IMR-90 (cell line): ENCODE measurements around the gene VAV3. TPM values are rescaled to one million over a fixed set of nuclear protein-coding genes. Genes with fewer than 3 reads are reported as not detected.

ENCODE experiments used
- ATAC-seq: fragments of 200-7000 bp; cut with Tn5 transposase; 2 replicates; pipeline ENCODE4 v1.9.1; 2020; ENCODE audit warnings: low read depth, mild to moderate bottlenecking, moderate library complexity
- BruUV-seq: library from RNA; stranded (reverse); fragments of 400-500 nt; replicated peaks from 2 replicates; lab custom pipeline; 2021; lab: Mats Ljungman, UMichigan
- CTCF ChIA-PET: fragments of 300-600 bp; formaldehyde crosslinking; extraction: SDS; loops from one replicate; lab custom pipeline; 2021; ENCODE audit warnings: antibody characterized with exemption; lab: Yijun Ruan, JAX
- POLR2A ChIA-PET: fragments of 300-600 bp; sonication (Branson Sonifier 250); formaldehyde crosslinking; loops from one replicate; lab custom pipeline; 2022; ENCODE audit warnings: antibody characterized with exemption; ENCODE audit not compliant: unreplicated experiment; lab: Charles Lee
- DNase-seq: peaks from one replicate; pipeline ENCODE4 v3.0.0; 2013
- H2AFZ ChIP-seq: replicated peaks from 2 replicates; pipeline ENCODE3; 2013; ENCODE audit warnings: low read length, mild to moderate bottlenecking; ENCODE audit not compliant: poor library complexity
- H2AK5ac ChIP-seq: 2 replicates; pipeline ENCODE4 v1.6.1; 2013; ENCODE audit warnings: low read depth, low read length, inconsistent platforms
- H2AK9ac ChIP-seq: replicated peaks from 2 replicates; pipeline ENCODE3; 2013; ENCODE audit warnings: mild to moderate bottlenecking, low read depth, low read length, moderate library complexity; ENCODE audit not compliant: poor library complexity
- H2BK120ac ChIP-seq: 2 replicates; pipeline ENCODE4 v1.6.1; 2013; ENCODE audit warnings: low read depth, low read length, inconsistent platforms
- H2BK15ac ChIP-seq: 3 replicates; pipeline ENCODE4 v1.6.1; 2013; ENCODE audit warnings: low read depth, low read length, inconsistent platforms
- H2BK20ac ChIP-seq: 2 replicates; pipeline ENCODE4 v1.6.1; 2013; ENCODE audit warnings: low read depth, mild to moderate bottlenecking, inconsistent platforms, low read length, moderate library complexity
- H2BK5ac ChIP-seq: 2 replicates; pipeline ENCODE4 v1.6.1; 2013; ENCODE audit warnings: mild to moderate bottlenecking, low read depth, low read length, inconsistent platforms; ENCODE audit not compliant: poor library complexity, severe bottlenecking
- H3K14ac ChIP-seq: replicated peaks from 2 replicates; pipeline ENCODE4 v1.6.1; 2013; ENCODE audit warnings: low read depth, low read length, inconsistent platforms
- H3K18ac ChIP-seq: 2 replicates; pipeline ENCODE4 v1.6.1; 2013; ENCODE audit warnings: low read depth, low read length, control low read depth
- H3K23ac ChIP-seq: 2 replicates; pipeline ENCODE4 v1.6.1; 2013; ENCODE audit warnings: low read depth, low read length, inconsistent platforms
- H3K27ac ChIP-seq: 2 replicates; pipeline ENCODE4 v1.5.1; 2013; ENCODE audit warnings: mild to moderate bottlenecking, control low read depth, low read length; ENCODE audit not compliant: insufficient read depth
- H3K27me3 ChIP-seq: 2 replicates; pipeline ENCODE4 v1.6.1; 2013; ENCODE audit warnings: low read length; ENCODE audit not compliant: control insufficient read depth, insufficient read depth
- H3K36me3 ChIP-seq: 2 replicates; pipeline ENCODE4 v1.6.1; 2013; ENCODE audit warnings: low read length, mixed read lengths; ENCODE audit not compliant: control insufficient read depth, insufficient read depth
- H3K4ac ChIP-seq: 2 replicates; pipeline ENCODE4 v1.6.1; 2013; ENCODE audit warnings: low read depth, low read length, inconsistent platforms
- H3K4me1 ChIP-seq: 2 replicates; pipeline ENCODE4 v1.6.1; 2013; ENCODE audit warnings: low read length, mixed read lengths; ENCODE audit not compliant: control insufficient read depth, insufficient read depth
- H3K4me2 ChIP-seq: 2 replicates; pipeline ENCODE4 v1.6.1; 2013; ENCODE audit warnings: low read depth, mild to moderate bottlenecking, control low read depth, low read length, moderate library complexity
- H3K4me3 ChIP-seq: 2 replicates; pipeline ENCODE4 v1.5.1; 2013; ENCODE audit warnings: low read depth, mild to moderate bottlenecking, control low read depth, low read length, moderate library complexity; ENCODE audit not compliant: insufficient read depth
- H3K56ac ChIP-seq: 2 replicates; pipeline ENCODE4 v1.6.1; 2013; ENCODE audit warnings: low read length, inconsistent platforms; ENCODE audit not compliant: insufficient read depth; ENCODE audit errors: extremely low read depth
- H3K79me1 ChIP-seq, 2 experiments: 2 replicates each; pipeline ENCODE4 v1.6.1; 2013; ENCODE audit warnings: low read length in 2 of 2, inconsistent platforms in 1 of 2, low read depth in 1 of 2
- H3K9ac ChIP-seq: 2 replicates; pipeline ENCODE4 v1.6.1; 2013; ENCODE audit warnings: low read depth, low read length, control low read depth
- H3K9me1 ChIP-seq: 2 replicates; pipeline ENCODE4 v1.6.1; 2013; ENCODE audit warnings: low read length, inconsistent platforms; ENCODE audit not compliant: insufficient read depth
- H3K9me3 ChIP-seq: 2 replicates; pipeline ENCODE4 v1.6.1; 2013; ENCODE audit warnings: low read length; ENCODE audit not compliant: control insufficient read depth, insufficient read depth
- H4K20me1 ChIP-seq: 2 replicates; pipeline ENCODE4 v1.6.1; 2013; ENCODE audit warnings: low read length, inconsistent platforms; ENCODE audit not compliant: insufficient read depth
- H4K5ac ChIP-seq: 2 replicates; pipeline ENCODE4 v1.6.1; 2013; ENCODE audit warnings: mild to moderate bottlenecking, low read depth, low read length, control low read depth
- H4K8ac ChIP-seq, 2 experiments: 2 replicates each; pipeline ENCODE4 v1.6.1; 2013; ENCODE audit warnings: low read depth in 2 of 2, low read length in 2 of 2, control low read depth in 1 of 2, inconsistent platforms in 1 of 2
- H4K91ac ChIP-seq: 2 replicates; pipeline ENCODE4 v1.6.1; 2013; ENCODE audit warnings: low read depth, low read length, inconsistent platforms; ENCODE audit not compliant: insufficient read depth
- BHLHE40 ChIP-seq: fragments of 150-350 bp; IDR thresholded peaks from 2 replicates; pipeline ENCODE4 v1.6.1; 2016; ENCODE audit warnings: mild to moderate bottlenecking, low read depth, low read length
- CEBPB ChIP-seq: IDR thresholded peaks from 2 replicates; pipeline ENCODE4 v1.6.1; 2012; ENCODE audit warnings: low read depth, low read length, improper control_type of control experiment
- CHD1 ChIP-seq: IDR thresholded peaks from 2 replicates; pipeline ENCODE4 v1.6.1; 2012; ENCODE audit warnings: low read depth, low read length, improper control_type of control experiment
- FOS ChIP-seq: fragments of 150-350 bp; IDR thresholded peaks from 2 replicates; pipeline ENCODE4 v1.6.1; 2016; ENCODE audit warnings: low read depth, low read length
- MAFK ChIP-seq: IDR thresholded peaks from 2 replicates; pipeline ENCODE4 v1.6.1; 2012; ENCODE audit warnings: low read depth, low read length, improper control_type of control experiment
- MAZ ChIP-seq: IDR thresholded peaks from 2 replicates; pipeline ENCODE4 v1.6.1; 2012; ENCODE audit warnings: low read depth, mild to moderate bottlenecking, low read length, improper control_type of control experiment, moderate library complexity, borderline replicate concordance
- MXI1 ChIP-seq: IDR thresholded peaks from 2 replicates; pipeline ENCODE4 v1.6.1; 2012; ENCODE audit warnings: low read depth, mild to moderate bottlenecking, low read length, moderate library complexity, borderline replicate concordance
- POLR2A ChIP-seq: IDR thresholded peaks from 2 replicates; pipeline ENCODE4 v1.6.1; 2012; ENCODE audit warnings: mild to moderate bottlenecking, low read depth, low read length
- RAD21 ChIP-seq: IDR thresholded peaks from 2 replicates; pipeline ENCODE4 v1.6.1; 2012; ENCODE audit warnings: low read length, improper control_type of control experiment
- RCOR1 ChIP-seq: IDR thresholded peaks from 2 replicates; pipeline ENCODE4 v1.6.1; 2012; ENCODE audit warnings: mild to moderate bottlenecking, low read length, improper control_type of control experiment; ENCODE audit not compliant: insufficient replicate concordance
- RFX5 ChIP-seq: IDR thresholded peaks from 2 replicates; pipeline ENCODE4 v1.8.0; 2012; ENCODE audit warnings: low read depth, mild to moderate bottlenecking, low read length, moderate library complexity
- SMC3 ChIP-seq: fragments of 150-350 bp; IDR thresholded peaks from 2 replicates; pipeline ENCODE4 v1.6.1; 2016; ENCODE audit warnings: low read depth, mild to moderate bottlenecking, antibody characterized with exemption, low read length, moderate library complexity
- WGBS, 2 experiments: methylation state at CpG; one replicate each; pipeline versions ENCODE4 v1.1.5 to v1.1.7; 2013; ENCODE audit warnings: missing lambda C conversion rate in 2 of 2; ENCODE audit not compliant: insufficient read length in 1 of 2; ENCODE audit errors: extremely low coverage in 2 of 2; 5-methylcytosine and 5-hydroxymethylcytosine counted together
- dilution Hi-C: fragments of 300-500 bp; cut with HindIII; formaldehyde crosslinking; loops from one replicate; pipeline ENCODE4 v1.14.3; 2018; ENCODE audit warnings: low sequenced_read_pairs; ENCODE audit not compliant: unreplicated experiment
- in situ Hi-C: fragments of 300-500 bp; cut with MboI; formaldehyde crosslinking; loops from 3 replicates; pipeline ENCODE4 v1.14.3; 2019; ENCODE audit warnings: low sequenced_read_pairs, inconsistent platforms, mixed read lengths
- intact Hi-C: fragments of 100-400 bp; cut with micrococcal nuclease; formaldehyde crosslinking; loops from 2 replicates; pipeline ENCODE4 v1.10.0; 2022
- polyA plus RNA-seq, 3 experiments: library from polyadenylated mRNA; depleted of rRNA; stranded (reverse); fragments of >200 nt; gene quantifications; 2 replicates each; pipeline ENCODE4 v1.2.3, GENCODE V29; 2012; ENCODE audit warnings: low replicate concordance in 1 of 3
- total RNA-seq: library from RNA; depleted of rRNA; stranded (reverse); fragments of >200 nt; gene quantifications from 2 replicates; pipeline ENCODE4 v1.2.3, GENCODE V29; 2012
- TF ChIP-seq, protein P1 (sequence below): conservative IDR thresholded peaks from 2 replicates; pipeline ENCODE4 v1.5.1; 2012; ENCODE audit warnings: mild to moderate bottlenecking, low read depth, low read length, improper control_type of control experiment
- TF ChIP-seq, protein P2 (sequence below): fragments of 150-350 bp; IDR thresholded peaks from 2 replicates; pipeline ENCODE4 v1.6.1; 2016; ENCODE audit warnings: low read depth, mild to moderate bottlenecking, low read length, moderate library complexity, borderline replicate concordance
- TF ChIP-seq, protein P3 (sequence below): fragments of 150-350 bp; IDR thresholded peaks from 2 replicates; pipeline ENCODE4 v1.6.1; 2017; ENCODE audit warnings: mild to moderate bottlenecking, antibody characterized with exemption, low read length, low read depth

VAV3 gene
- total and polyA plus RNA-seq, 2 of the 4 experiments (the other 2 are of a cell fraction), result 0.12 to 0.18 TPM

DNA sequence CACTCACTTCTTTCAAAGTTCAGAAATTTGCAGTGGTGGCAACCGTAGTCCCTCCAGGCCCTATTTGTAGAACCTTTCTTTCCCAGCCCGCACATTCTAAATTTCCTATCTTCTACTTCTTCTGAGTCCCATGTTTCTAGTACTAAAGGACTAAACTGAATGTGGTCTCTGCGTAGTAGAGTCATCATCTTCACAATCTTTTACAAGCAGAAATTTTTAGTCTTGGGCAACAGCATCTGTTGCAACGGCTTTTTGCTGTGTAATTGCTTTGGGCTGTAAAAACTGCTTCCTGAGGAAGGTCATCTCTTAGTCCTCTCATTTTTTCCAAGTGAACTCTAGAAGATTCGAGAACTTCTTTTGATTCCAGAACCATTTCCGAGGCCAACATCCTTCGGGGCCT is 23.9 kb downstream of the VAV3 start:
- Histone ChIP-seq H3K9me1 (peaks cover 7% of the 10 kb centered on the region), H2BK20ac (no peak overlapping the region), H3K36me3 (no peaks in the 10 kb centered on the region), H3K14ac (no peak overlapping the region), H4K91ac (no peak overlapping the region), H3K27ac (no peak overlapping the region), H3K27me3 (no peaks in the 10 kb centered on the region), H4K5ac (no peak overlapping the region), H3K23ac (no peak overlapping the region), H3K18ac (no peak overlapping the region), H3K4me3 (no peak overlapping the region), H3K4me2 (no peak overlapping the region), H2AFZ (no peak overlapping the region), H3K9me3 (no peaks in the 10 kb centered on the region), H2AK5ac (no peak overlapping the region), H2BK120ac (no peak overlapping the region), H3K4ac (no peak overlapping the region), H3K4me1 (no peaks in the 10 kb centered on the region), H4K20me1 (no peaks in the 10 kb centered on the region), H2AK9ac (no peak overlapping the region), H2BK15ac (no peak overlapping the region), H3K79me1 (no peaks in the 10 kb centered on the region), H3K9ac (no peak overlapping the region), H3K56ac (no peak overlapping the region), H2BK5ac (no peak overlapping the region), H4K8ac (no peak overlapping the region)
- POLR2A ChIA-PET, result no interaction called here
- no CpG with 5 or more reads among the region's 7 CpGs for WGBS, 2 experiments
- CTCF ChIA-PET, result no interaction called here
- no peak for DNase-seq
- TF ChIP-seq MAFK (no peak), RFX5 (no peak), SMC3 (no peak), RAD21 (no peak), MXI1 (no peak), CHD1 (no peak), MAZ (no peak), RCOR1 (no peak), FOS (no peak), POLR2A (no peak), CEBPB (no peak), BHLHE40 (no peak)
- TF ChIP-seq, protein P1, sequence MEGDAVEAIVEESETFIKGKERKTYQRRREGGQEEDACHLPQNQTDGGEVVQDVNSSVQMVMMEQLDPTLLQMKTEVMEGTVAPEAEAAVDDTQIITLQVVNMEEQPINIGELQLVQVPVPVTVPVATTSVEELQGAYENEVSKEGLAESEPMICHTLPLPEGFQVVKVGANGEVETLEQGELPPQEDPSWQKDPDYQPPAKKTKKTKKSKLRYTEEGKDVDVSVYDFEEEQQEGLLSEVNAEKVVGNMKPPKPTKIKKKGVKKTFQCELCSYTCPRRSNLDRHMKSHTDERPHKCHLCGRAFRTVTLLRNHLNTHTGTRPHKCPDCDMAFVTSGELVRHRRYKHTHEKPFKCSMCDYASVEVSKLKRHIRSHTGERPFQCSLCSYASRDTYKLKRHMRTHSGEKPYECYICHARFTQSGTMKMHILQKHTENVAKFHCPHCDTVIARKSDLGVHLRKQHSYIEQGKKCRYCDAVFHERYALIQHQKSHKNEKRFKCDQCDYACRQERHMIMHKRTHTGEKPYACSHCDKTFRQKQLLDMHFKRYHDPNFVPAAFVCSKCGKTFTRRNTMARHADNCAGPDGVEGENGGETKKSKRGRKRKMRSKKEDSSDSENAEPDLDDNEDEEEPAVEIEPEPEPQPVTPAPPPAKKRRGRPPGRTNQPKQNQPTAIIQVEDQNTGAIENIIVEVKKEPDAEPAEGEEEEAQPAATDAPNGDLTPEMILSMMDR, result no peak
- TF ChIP-seq, protein P2, sequence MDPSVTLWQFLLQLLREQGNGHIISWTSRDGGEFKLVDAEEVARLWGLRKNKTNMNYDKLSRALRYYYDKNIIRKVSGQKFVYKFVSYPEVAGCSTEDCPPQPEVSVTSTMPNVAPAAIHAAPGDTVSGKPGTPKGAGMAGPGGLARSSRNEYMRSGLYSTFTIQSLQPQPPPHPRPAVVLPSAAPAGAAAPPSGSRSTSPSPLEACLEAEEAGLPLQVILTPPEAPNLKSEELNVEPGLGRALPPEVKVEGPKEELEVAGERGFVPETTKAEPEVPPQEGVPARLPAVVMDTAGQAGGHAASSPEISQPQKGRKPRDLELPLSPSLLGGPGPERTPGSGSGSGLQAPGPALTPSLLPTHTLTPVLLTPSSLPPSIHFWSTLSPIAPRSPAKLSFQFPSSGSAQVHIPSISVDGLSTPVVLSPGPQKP, result no peak
- TF ChIP-seq, protein P3, sequence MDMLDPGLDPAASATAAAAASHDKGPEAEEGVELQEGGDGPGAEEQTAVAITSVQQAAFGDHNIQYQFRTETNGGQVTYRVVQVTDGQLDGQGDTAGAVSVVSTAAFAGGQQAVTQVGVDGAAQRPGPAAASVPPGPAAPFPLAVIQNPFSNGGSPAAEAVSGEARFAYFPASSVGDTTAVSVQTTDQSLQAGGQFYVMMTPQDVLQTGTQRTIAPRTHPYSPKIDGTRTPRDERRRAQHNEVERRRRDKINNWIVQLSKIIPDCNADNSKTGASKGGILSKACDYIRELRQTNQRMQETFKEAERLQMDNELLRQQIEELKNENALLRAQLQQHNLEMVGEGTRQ, result no peak
- no TSS peak for BruUV-seq
- intact Hi-C loops, result no loop called here
- in situ Hi-C loops, result no loop called here
- dilution Hi-C loops, result no loop called here
- ATAC-seq, result no peak
